Measurements from ENCODE around the gene SUFU.

DNA sequence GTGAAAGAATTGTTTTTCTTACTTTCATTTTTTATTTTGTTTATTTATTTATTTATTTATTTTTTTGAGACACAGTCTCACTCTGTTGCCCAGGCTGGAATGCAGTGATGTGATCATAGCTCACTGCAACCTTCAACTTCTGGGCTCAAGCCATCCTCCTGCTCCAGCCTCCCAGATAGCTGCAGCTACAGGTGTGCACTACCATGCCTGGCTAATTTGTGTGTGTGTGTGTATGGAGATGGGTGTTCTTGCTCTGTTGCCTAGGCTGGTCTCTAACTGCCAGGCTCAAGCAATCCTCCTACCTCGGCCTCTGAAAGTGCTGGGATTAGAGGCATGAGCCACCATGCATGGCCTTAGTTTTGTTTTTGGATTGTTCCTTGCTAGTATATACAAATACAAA is 85.1 kb downstream of the SUFU start:
- TF ChIP-seq, protein P1, sequence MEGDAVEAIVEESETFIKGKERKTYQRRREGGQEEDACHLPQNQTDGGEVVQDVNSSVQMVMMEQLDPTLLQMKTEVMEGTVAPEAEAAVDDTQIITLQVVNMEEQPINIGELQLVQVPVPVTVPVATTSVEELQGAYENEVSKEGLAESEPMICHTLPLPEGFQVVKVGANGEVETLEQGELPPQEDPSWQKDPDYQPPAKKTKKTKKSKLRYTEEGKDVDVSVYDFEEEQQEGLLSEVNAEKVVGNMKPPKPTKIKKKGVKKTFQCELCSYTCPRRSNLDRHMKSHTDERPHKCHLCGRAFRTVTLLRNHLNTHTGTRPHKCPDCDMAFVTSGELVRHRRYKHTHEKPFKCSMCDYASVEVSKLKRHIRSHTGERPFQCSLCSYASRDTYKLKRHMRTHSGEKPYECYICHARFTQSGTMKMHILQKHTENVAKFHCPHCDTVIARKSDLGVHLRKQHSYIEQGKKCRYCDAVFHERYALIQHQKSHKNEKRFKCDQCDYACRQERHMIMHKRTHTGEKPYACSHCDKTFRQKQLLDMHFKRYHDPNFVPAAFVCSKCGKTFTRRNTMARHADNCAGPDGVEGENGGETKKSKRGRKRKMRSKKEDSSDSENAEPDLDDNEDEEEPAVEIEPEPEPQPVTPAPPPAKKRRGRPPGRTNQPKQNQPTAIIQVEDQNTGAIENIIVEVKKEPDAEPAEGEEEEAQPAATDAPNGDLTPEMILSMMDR (IDR thresholded peaks at IDR 0.05): no peak
- TF ChIP-seq EZH2 (IDR thresholded peaks at IDR 0.05): no peak
- TF ChIP-seq EZH2phosphoT487 (IDR thresholded peaks at IDR 0.05): no peak
